Posterior vena cava (tissue), 2 donors: Measurements from ENCODE around the gene CELF1. TPM values are rescaled to one million over a fixed set of nuclear protein-coding genes. Genes with fewer than 3 reads are reported as not detected.

Experiments used
- DNase-seq: peaks from one replicate; pipeline ENCODE4 v3.0.0-alpha.2; 2020; ENCODE audit warnings: low spot score
- intact Hi-C, 2 donors: fragments of 100-400 bp; cut with DNase I; formaldehyde crosslinking; loops; one replicate each; pipeline versions ENCODE4 v1.14.1 to v1.14.2; 2022 to 2023
- total RNA-seq, 2 donors: library from RNA; stranded (reverse); fragmentation: NEBNext Ultra II Directional; extraction: Animal tissue kit (Norgen Biotek cat#: 25700); gene quantifications; one replicate each; pipeline ENCODE4 v1.2.1, GENCODE V29; 2021
- donor health status: DM: yes; HTN: yes; CAD: no.
- donor health status: DM: yes; HTN: yes; CAD: no.

CELF1 gene
- total RNA-seq, 2 donors from 2014 or later = 83.8 to 96.3 TPM

- no peak for DNase-seq
- intact Hi-C loops = no loop called here
Observed at GRCh38 chr11:47441421-47441820, 111.5 kb downstream of the CELF1 start.

DNA sequence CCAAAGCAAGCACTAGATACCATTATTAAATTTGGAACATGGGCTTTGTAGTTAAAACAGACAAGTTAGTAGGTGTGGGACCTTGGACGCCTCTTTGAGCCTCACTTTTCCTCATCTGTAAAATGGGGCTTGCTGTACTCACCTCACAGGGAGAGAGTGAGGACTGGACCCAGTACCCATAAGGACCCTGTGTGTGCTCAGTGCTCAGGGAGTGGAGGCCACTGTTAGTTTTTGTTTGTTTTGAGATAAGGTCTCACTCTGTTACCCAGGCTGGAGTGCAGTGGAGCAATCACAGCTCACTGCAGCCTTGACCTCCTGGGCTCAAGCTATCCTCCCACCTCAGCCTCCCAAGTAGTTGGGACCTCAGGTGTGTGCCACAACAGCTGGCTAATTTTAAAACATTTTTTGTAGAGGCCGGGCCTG is 112.9 kb downstream of the CELF1 start:
- DNase-seq = no peak
- intact Hi-C loops = no loop called here

- intact Hi-C loops = no loop called here
- no peak for DNase-seq
Observed at GRCh38 chr11:47438721-47439120, 114.2 kb downstream of the CELF1 start.

DNA sequence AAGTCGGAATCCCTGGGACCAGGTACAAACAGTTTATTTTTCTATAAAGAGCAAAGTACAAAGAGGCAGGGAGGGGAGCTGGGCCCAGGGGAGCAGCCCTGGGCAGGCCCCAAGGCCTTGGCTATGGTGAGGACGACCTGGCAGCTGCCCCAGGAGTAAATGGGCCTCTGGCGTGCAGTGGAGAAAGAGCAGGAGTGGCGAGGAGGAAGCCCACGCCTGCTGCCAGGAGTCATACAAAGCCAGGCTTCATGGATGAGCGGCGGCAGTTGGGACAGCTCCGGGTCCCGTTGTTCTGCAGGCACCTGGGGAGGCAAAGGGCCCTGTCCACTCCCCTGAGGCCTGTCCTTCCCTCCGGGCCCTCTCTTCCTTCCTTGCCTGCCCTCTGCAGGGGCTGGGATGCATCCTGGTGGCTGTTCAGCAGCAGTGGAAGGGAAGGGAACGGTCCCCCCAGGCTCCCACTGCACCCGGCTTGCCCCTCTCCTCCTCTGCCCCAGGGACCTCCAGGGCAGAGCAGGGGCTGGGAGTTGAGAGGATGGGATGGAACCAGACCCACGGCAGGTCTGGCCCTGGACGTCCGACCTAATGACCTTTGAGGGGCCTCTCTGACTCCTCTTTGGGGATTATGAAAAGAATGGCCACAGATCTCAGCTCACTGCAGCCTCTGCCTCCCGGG is 115.0 kb downstream of the CELF1 start:
- intact Hi-C loops = no loop called here
- no peak for DNase-seq

- DNase-seq = no peak
- intact Hi-C loops = no loop called here
Observed at GRCh38 chr11:47437218-47437745, 115.7 kb downstream of the CELF1 start.

DNA sequence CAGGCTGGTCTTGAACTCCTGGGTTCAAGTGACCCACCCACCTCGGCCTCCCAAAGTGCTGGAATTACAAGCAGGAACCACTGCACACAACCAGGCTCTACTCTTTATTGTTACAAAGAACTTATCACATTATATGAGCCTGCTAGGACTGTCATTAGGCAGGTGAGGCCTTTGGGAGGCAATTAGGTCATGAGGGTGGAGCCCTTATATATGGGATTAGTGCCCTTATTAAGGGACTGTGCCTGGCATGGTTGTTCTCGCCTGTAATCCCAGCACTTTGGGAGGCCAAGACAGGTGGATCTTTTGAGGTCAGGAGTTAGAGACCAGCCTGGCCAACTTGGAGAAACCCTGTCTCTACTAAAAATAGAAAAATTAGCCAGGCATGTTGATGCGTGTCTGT is 116.2 kb downstream of the CELF1 start:
- no peak for DNase-seq
- intact Hi-C loops = no loop called here

- intact Hi-C loops = no loop called here
- DNase-seq = no peak
Observed at GRCh38 chr11:47435687-47436086, 117.2 kb downstream of the CELF1 start.

GRCh38 chr11:47434011-47434786 is 118.7 kb downstream of the CELF1 start:
- intact Hi-C loops = no loop called here
- DNase-seq = peak; percentile 89

GRCh38 chr11:47433157-47433556 is 119.8 kb downstream of the CELF1 start:
- intact Hi-C loops = no loop called here
- DNase-seq = no peak

DNA sequence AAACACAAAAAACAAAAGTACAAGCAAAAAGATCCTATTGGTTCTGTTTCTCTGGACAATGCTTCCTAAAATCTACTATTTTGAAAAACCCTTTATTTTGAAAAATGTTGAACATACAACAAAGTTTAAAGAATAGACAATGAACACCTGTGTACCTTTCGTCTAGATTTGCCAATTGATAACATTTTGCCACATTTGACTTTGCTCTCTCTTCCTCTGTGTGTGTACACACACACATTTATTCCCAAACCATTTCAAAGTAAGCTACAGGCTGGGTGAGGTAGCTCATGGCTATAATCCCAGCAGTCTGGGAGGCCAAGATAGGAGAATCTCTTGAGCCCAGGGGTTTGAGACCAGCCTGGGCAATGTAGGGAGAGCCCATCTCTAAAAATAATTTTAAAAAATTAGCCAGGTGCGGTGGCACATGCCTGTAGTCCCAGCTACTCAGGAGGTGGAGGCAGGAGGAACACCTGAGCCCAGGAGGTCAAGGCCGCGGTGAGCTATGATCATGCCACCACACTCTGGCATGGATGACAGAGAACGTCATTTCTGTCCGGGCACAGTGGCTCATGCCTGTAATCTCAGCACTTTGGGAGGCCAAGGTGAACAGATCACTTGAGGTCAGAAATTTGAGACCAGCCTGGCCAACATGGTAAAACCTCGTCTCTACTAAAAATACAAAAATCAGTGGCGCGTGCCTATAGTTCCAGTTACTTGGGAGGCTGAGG is 121.4 kb downstream of the CELF1 start:
- intact Hi-C loops = no loop called here
- DNase-seq = no peak

DNA sequence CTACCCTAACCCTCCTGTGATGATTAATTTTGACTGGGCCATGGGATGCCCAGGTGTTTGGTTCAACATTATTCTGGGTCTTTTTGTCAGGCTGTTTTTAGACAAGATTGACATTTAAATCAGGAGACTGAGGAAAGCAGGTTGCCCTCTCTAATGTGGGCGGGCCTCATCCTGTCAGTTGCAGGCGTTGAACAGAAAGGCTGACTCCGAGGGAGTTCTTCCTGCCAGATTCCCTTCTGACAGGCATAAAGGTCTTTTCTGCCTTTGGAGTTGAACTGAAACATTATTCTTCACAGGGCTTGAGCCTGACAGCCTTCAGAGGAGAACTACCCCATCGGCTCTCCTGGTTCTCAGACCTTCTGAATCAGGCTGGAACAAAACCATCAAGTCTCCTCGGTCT is 122.4 kb downstream of the CELF1 start:
- DNase-seq = no peak
- intact Hi-C loops = no loop called here

- DNase-seq = peak; percentile 99
- intact Hi-C loops = no loop called here
Observed at GRCh38 chr11:47426062-47426956, 126.6 kb downstream of the CELF1 start, which contains the start of gene PSMC3. Gene PSMC3 (minus strand): TSS chr11:47426439. CDS start chr11:47426279, 160 bp downstream.

- DNase-seq = no peak
- intact Hi-C loops = no loop called here
Observed at GRCh38 chr11:47425611-47426010, 127.3 kb downstream of the CELF1 start.

DNA sequence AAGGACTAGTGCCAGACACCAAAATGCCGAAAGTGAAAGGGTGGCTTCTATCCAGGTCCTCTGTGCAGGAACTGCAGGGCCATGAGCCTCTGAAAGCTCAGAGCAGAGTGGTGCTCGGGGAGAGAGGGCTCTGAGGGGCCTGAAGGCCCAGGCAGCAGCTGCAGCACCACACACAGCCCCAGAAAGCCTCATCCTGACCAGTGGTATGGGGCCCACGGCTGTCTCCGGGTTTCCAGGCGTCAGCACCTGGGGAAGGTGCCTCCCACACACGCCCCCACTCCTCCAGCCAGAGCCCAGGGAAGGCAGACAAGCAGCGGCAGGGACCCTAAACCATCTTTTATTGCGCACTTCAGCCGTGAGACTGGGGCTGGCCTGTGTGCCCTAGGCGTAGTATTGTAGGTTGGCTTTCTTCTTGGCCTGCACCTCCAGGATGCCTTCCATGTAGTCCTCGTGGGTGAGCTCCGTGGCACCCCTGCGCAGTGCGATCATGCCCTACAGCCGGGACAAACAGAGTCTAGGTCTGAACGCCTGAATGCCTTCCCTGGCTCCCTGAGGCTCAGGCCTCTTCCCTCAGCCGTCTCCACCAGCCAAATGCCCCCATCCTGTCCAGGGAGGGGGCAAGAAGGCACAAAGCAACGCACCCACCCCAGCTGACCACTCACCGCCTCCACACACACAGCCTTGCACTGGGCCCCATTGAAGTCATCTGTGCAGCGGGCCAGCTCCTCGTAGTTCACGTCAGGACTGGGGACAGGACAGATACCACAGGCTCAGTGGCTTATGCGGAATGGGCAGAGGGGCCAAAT is 134.3 kb downstream of the CELF1 start:
- DNase-seq = no peak
- intact Hi-C loops = no loop called here

- intact Hi-C loops = no loop called here
- no peak for DNase-seq
Observed at GRCh38 chr11:47417712-47418111, 135.2 kb downstream of the CELF1 start.

DNA sequence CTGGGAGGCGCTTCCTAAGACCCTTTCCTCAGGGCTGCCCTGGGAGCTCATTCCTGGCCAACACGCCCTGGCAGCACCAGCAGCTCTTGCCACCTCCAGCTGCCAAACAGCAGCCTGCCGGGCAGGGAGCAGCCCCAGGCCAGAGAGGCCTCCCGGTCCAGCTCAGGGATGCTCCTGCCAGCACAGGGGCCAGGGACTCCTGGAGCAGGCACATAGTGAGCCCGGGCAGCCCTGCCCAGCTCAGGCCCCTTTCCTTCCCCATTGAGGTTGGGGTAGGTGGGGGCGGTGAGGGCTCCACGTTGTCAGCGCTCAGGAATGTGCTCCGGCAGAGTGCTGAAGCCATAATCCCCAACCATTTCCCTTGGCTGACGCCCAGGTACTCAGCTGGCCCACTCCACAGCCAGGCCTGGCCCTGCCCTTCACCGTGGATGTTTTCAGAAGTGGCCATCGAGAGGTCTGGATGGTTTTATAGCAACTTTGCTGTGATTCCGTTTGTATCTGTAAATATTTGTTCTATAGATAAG is 136.9 kb downstream of the CELF1 start:
- intact Hi-C loops = no loop called here
- peak; percentile 94 for DNase-seq
